LNCAP (cell line): ENCODE measurements around the gene SNURF.

ENCODE experiments used
- TF ChIP-seq, protein P1 (sequence below): fragments of 450-650 bp; IDR thresholded peaks from 2 replicates; pipeline ENCODE4 v1.5.1; 2017; ENCODE audit warnings: mild to moderate bottlenecking

SNURF gene

DNA sequence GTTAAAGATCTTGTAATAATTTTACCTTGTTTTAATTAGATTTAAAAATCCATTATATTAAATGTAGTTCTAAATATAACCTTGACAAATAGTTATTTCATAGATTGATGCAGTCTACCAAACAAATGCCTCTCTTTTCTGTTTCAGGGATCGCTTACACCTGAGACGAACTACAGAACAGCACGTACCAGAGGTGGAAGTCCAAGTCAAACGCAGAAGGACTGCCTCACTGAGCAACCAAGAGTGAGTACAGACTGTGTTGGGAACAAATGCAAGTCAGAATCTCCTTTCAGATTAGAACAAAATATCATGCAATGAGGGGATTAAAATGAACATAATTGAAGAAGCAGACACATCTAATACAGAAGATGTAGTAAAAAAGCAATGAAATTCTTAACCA, 7.2 kb downstream of the SNURF start:
- TF ChIP-seq, protein P1, sequence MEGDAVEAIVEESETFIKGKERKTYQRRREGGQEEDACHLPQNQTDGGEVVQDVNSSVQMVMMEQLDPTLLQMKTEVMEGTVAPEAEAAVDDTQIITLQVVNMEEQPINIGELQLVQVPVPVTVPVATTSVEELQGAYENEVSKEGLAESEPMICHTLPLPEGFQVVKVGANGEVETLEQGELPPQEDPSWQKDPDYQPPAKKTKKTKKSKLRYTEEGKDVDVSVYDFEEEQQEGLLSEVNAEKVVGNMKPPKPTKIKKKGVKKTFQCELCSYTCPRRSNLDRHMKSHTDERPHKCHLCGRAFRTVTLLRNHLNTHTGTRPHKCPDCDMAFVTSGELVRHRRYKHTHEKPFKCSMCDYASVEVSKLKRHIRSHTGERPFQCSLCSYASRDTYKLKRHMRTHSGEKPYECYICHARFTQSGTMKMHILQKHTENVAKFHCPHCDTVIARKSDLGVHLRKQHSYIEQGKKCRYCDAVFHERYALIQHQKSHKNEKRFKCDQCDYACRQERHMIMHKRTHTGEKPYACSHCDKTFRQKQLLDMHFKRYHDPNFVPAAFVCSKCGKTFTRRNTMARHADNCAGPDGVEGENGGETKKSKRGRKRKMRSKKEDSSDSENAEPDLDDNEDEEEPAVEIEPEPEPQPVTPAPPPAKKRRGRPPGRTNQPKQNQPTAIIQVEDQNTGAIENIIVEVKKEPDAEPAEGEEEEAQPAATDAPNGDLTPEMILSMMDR, result no peak

GRCh38 chr15:24962880-24963279, 8.1 kb downstream of the SNURF start:
- TF ChIP-seq, protein P1, result no peak

DNA sequence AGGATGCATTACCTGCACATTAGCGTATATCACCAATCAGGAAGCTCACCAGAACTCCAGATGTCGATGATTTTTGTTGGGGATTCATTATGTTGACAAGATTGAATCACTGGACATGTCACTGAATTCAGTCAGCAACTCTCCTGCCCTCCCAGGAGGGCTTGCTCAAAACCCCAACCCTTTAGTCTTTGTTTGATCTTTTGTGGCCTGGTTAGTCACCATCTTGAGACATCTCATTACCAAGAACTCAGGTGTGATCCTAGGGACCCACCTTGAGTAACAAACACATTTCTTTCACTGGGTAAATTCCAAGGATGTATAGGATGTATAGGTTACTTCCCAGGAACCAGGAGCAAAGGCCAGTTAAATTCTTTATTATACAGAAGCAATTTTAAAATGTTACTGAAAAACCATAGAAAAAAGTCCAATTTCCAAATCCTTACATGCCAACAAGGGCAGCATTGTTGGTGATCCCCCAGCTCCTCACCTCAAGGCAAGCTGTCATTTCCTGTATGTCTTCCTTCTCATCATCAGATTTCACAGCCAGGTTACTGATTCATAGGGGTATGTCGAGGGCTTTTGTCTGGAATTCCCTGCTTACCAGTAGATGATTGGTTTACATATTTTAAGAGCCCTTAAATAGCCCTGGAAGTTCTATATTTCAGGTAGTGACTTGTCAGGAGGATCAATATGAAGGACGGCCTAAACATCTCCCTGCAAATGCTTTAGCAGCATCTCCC, 11.7 kb downstream of the SNURF start:
- TF ChIP-seq, protein P1, result no peak

- TF ChIP-seq, protein P1, result no peak
These were observed 16.3 kb downstream of the SNURF start for GRCh38 chr15:24971052-24971451.

DNA sequence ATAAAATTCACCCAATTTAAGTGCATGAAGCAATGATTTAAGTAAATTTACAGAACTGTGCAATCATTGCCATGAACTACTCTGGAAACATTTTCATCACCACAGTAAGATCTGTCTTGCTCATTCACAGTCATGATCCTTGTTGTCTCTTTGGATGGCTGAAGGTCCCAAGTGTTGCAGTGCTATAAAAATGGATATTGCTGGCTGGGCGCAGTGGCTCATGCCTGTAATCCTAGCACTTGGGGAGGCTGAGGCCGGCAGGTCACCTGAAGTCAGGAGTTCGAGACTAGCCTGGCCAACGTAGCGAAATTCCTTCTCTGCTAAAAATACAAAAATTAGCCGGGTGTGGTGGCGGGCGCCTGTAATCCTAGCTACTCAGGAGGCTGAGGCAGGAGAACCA, 17.0 kb downstream of the SNURF start:
- TF ChIP-seq, protein P1, result no peak

GRCh38 chr15:24976932-24977331, 22.1 kb downstream of the SNURF start:
- TF ChIP-seq, protein P1, result no peak

- TF ChIP-seq, protein P1, result no peak
These were observed 22.9 kb downstream of the SNURF start for GRCh38 chr15:24977686-24978085.

- TF ChIP-seq, protein P1, result no peak
These were observed 30.4 kb downstream of the SNURF start for GRCh38 chr15:24985224-24985623.
